ENCODE results near the gene MSANTD1. TPM values are rescaled to one million over a fixed set of nuclear protein-coding genes. Genes with fewer than 3 reads are reported as not detected.
A peak's percentile ranks its signal among the peaks of the same experiment; 100 is the strongest.

The MSANTD1 gene
- total RNA-seq, 1 donor from 2014 or later: 1.2 TPM

- DNase-seq (ENCODE audit: low spot score): no peak
Observed at GRCh38 chr4:3217266-3217665, 31.7 kb upstream of the MSANTD1 start.

DNA sequence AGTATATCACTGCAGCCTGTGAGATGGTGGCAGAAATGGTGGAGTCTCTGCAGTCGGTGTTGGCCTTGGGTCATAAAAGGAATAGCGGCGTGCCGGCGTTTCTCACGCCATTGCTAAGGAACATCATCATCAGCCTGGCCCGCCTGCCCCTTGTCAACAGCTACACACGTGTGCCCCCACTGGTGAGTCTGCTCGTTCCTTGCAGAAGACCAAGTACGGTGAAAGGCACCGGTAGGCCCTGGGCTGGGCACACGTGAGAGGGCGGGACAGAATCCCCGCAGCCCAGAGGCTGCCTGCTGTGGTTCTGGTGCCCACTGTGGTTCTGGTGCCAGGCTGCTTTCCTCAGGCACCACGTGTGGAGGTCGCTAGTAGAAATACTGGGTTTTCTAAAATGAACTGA is 31.2 kb upstream of the MSANTD1 start:
- no peak for DNase-seq (ENCODE audit: low spot score)

GRCh38 chr4:3218824-3219760 is 29.9 kb upstream of the MSANTD1 start:
- DNase-seq (ENCODE audit: low spot score): no peak

DNA sequence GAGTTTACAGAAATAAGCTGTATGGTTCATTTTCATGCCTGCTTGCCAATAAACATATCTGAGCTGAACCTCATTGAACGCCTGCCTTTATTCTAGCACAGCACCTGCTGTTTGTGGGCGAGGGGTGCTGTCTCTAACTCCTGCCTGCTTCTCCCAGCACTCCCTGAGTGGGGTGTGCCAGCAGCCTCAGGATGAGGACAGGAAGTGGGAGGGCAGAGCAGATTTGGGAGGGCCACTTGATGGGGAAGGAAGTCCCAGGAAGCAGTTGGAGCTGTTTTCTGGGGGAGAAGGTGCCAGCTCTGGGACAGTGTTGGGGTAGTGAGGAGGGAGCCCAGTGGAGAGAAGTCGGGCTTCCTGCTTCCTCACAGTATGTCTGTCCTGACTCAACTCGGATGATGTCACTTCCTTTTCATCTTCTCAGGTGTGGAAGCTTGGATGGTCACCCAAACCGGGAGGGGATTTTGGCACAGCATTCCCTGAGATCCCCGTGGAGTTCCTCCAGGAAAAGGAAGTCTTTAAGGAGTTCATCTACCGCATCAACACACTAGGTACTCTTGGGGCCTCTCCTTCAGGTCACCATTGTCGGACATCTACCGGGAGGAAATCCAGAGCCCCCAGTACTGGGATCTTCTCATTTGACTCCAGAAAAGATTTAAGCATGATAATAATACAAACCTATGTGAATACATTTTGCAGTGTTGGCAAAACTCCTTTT is 29.0 kb upstream of the MSANTD1 start:
- no peak for DNase-seq (ENCODE audit: low spot score)

- no peak for DNase-seq (ENCODE audit: low spot score)
Observed at GRCh38 chr4:3220476-3221183, 28.3 kb upstream of the MSANTD1 start.

DNA sequence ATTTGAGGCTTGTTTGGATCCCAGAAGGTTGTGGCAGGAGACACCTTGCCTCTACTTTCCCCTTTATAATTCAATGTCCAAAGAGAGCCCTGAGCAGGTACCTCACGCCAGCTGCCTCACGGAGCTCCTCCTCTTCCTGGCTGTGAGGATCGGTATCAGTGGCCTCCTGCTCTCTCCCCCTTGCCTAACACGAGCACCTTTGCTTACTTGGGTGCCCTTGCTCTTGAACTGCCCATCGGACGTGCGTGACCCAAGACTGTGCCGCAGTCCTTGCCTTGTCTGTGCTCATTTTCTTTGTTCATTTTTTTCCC is 27.8 kb upstream of the MSANTD1 start:
- no peak for DNase-seq (ENCODE audit: low spot score)

DNA sequence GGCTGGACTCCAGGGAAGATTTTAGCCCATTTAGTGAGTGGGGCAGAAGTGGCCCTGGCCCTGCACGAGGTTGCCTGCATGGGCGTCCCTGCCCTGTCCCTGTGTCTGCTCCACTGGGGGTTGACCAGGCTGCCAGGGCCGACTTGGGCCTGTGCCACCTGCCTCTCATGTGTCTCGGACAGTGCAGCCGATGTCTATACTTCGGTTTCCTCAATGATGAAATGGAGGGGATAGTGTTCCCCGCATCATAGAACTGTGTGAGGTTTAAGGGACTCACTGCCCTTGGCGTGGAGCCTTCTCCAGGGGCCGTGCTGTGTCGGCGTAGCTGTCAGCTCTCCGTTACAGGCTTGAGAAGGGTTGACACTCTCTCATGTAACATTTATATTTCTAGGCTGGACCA is 27.0 kb upstream of the MSANTD1 start:
- no peak for DNase-seq (ENCODE audit: low spot score)

GRCh38 chr4:3223346-3223745 is 25.6 kb upstream of the MSANTD1 start:
- DNase-seq (ENCODE audit: low spot score): no peak

DNA sequence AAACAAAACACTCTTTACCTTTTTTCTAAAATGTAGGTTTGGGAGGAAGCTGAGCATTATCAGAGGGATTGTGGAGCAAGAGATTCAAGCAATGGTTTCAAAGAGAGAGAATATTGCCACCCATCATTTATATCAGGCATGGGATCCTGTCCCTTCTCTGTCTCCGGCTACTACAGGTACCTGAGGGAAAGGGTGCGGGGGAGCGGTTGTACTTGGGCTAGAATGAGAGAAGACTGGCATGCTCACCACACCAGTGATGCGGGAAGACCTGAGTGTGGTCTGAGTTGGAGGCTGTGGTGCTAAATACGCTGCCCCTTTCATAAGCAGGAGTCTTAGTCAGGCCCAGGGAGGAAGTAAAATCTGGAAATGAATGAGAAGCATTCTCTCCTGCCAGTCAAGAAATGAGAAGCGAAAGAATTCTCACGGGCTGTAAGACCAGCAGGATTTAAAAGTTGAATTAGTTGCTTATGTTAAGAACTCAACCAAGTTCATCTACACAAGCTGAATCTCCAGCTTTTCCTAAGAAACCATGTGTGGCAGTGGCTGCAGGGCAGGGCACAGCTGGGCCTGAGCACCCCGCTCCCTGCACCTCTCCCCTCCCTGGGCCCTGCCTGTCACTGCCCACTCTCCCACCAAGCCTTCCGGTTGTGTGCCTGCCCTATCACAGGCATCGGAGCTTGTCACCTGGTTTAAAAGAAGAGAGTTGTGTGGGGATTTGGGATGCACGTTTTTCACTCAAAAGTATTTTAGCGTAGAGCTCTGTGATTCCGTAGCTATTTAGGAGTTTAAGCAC is 24.8 kb upstream of the MSANTD1 start:
- no peak for DNase-seq (ENCODE audit: low spot score)

DNA sequence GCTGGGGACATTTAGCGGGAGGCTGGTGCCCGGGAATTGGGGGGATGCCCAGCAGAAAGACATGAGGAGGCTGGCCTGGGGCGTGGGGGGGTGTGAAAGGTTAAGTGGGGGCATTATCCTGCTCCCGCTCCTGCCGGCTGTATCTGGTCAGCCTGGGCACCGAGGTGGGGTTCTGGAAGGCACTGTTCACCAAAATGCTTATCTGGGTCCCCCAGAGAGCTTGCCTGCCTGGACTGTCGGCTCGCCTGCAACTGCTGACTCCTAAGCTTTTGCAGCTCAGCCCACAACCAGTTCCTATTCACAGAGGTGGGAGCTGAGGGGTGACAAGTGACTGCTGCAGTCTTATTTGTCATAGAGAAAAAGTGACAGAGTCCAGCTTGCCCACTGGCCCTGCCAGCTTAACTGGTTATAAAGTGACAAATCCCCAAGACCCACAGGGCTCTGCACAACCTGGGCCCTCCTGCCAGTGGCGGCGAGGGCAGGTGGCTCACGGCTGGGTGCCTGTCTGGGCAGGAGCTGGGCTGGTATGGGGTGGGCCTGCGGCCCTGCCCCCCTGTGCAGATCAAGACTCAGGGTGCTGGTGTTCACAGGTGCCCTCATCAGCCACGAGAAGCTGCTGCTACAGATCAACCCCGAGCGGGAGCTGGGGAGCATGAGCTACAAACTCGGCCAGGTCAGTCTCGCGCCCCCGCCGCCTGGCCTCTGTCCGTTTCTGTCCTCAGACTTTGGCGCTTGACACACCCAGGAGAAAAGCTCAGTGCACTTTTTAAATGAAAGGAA is 23.7 kb upstream of the MSANTD1 start:
- no peak for DNase-seq (ENCODE audit: low spot score)

GRCh38 chr4:3225936-3226335 is 23.0 kb upstream of the MSANTD1 start:
- no peak for DNase-seq (ENCODE audit: low spot score)

- peak; percentile 22 for DNase-seq (ENCODE audit: low spot score)
Observed at GRCh38 chr4:3226467-3226866, 22.5 kb upstream of the MSANTD1 start.

DNA sequence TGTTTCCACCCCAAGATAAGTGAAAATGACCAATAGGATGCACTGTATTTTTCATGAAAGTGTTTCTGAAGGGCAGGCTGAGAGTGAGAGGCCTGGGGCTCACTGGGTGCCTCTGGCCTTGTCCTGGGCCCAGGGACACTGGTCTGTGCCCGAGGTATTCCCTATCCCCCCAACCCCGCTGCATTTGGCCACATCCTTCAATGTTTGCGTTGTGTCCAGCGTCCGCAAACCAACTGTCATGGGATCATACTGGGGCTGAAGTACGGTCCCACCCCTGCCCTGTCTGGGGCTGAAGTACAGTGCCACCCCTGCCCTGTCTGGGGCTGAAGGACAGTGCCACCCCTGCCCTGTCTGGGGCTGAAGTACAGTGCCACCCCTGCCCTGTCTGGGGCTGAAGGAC is 22.0 kb upstream of the MSANTD1 start:
- no peak for DNase-seq (ENCODE audit: low spot score)

DNA sequence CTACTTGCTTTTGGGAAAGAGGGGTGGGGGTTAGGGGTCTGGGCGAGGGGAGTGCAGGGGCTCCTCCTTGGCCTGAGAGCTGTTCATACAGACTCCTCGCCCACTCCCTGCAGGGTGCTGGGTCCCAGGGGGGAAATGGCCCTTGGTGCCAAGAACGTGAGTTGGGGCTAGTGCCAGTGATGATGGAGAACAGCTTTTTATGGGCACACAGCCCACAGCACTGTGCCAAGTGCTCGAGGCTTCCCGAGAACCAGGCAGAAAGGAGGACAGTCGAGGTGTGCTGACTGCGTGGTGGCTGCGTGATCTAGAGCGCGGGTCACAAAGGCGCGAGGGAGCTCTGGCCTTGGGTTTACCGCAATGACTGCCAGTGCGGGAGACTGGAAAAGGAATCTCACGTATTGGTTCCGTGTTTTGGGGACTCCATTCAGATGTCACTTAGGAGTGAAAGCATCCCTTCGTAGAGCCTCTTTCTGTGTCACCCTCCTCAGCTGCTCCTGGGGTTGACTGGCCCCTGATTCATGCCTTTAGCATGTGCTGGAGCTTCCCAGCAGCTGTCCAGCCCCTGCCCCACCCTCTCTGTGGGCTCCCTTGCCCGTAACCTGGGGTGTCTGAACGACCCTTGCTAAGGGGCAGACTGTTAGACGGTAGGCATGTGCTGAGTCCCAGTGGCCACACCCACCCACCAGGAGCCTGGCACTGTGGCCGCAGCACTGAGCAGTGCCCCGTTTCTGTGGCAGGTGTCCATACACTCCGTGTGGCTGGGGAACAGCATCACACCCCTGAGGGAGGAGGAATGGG is 20.9 kb upstream of the MSANTD1 start:
- DNase-seq (ENCODE audit: low spot score): no peak

- no peak for DNase-seq (ENCODE audit: low spot score)
Observed at GRCh38 chr4:3228881-3229280, 20.1 kb upstream of the MSANTD1 start.

DNA sequence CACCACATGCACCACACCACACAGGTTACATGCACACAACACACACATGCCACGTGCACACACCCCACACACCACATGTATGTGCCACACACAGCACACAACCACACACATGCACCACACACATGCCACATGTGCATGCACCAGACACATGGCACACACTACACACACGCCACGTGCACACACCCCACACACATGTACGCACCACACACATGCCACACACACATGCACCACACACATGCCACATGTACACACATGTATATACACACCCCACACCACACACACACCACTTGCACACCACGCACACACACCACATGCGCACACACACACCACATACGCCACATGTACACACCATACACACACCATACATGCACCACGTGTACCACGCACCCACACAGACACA is 19.6 kb upstream of the MSANTD1 start:
- no peak for DNase-seq (ENCODE audit: low spot score)

DNA sequence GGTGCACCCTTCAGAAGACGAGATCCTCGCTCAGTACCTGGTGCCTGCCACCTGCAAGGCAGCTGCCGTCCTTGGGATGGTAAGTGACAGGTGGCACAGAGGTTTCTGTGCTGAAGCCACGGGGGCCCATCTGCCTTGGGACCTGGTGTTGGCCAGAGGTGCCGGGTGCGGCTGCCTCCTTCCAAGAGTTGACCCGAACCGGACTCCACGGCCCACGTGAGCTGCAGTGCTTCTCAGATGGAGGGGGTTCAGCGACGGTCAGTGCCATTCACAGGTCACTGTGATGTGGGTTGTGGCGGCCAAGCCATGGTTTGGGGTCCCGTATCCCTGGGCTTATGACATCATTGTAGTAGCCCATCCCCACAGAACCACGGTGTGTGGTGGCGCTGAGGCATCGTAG is 19.0 kb upstream of the MSANTD1 start:
- DNase-seq (ENCODE audit: low spot score): no peak

- DNase-seq (ENCODE audit: low spot score): no peak
Observed at GRCh38 chr4:3231471-3231870, 17.5 kb upstream of the MSANTD1 start.

DNA sequence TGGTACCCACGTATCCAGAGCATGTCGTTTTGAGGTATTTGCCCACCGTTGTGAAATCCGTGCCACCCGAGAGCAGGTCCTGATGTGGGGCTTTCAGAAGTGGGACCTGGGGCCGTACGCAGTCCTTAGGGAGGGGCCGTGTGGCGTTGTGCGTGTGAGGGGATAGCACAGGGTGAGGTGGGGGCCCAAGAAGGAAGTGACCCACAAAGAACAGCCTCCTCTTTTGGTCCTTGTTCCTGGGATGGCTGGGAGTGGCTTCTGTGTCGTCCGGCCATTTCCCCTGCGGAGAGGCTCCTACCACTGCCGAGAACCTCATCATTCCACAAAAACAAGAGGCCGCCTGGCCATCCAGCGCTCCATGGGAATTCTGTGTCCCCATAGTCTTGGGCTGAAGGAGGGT is 17.0 kb upstream of the MSANTD1 start:
- no peak for DNase-seq (ENCODE audit: low spot score)

- DNase-seq (ENCODE audit: low spot score): no peak
Observed at GRCh38 chr4:3232871-3233271, 16.1 kb upstream of the MSANTD1 start.

All from mucosa of gallbladder (tissue), 1 donor.